Measurements from ENCODE around the gene PPP1R14D. TPM values are rescaled to one million over a fixed set of nuclear protein-coding genes. Genes with fewer than 3 reads are reported as not detected.

PPP1R14D gene
- total RNA-seq, 2 donors from 2014 or later = 0.97 TPM; not detected in 1

GRCh38 chr15:40792394-40792793 is 36.1 kb downstream of the PPP1R14D start:
- Histone ChIP-seq H3K9me3 (no peaks in the 10 kb centered on the region), H3K36me3 (no peaks in the 10 kb centered on the region), H3K4me3 (no peak overlapping the region), H3K27me3 (replicated peaks; ENCODE audit: insufficient read depth) (no peaks in the 10 kb centered on the region), H3K4me1 (replicated peaks) (peaks cover 8% of the 10 kb centered on the region), H3K27ac (no peak overlapping the region)
- TF ChIP-seq CTCF (IDR thresholded peaks at IDR 0.05) = no peak
- no peak for TF ChIP-seq POLR2AphosphoS5 (IDR thresholded peaks at IDR 0.05)
- no peak for TF ChIP-seq POLR2A (IDR thresholded peaks at IDR 0.05)
- intact Hi-C loops (cut with DNase I) = no loop called here
- no peak for DNase-seq (ENCODE audit: low spot score)
- 98% methylated on average over 3 of the region's 3 CpGs for WGBS

DNA sequence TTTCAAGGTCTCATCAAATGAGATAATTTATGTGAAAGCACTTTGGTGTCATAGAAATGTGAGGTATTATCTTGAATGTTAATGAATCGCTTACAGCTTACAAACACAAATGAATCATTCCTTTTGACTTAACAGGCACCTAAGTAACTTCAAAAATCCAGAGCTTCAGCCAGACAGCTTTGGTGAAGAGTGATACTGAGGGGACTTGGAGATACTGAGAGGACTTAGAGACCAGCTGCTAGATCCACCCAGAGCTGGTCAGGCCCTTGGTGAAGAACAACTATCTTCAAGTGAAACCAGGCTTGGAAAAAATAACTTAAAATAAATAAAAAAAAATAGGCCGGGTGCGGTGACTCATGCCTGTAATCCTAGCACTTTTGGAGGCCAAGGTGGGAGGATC is 37.8 kb downstream of the PPP1R14D start:
- no peaks in the 10 kb centered on the region for H3K9me3 ChIP-seq
- H3K27ac ChIP-seq = no peak overlapping the region
- peaks cover 17% of the 10 kb centered on the region for H3K4me1 ChIP-seq (replicated peaks)
- no peak overlapping the region for H3K4me3 ChIP-seq
- no peak for DNase-seq (ENCODE audit: low spot score)
- no peak for TF ChIP-seq CTCF (IDR thresholded peaks at IDR 0.05)
- TF ChIP-seq POLR2AphosphoS5 (IDR thresholded peaks at IDR 0.05) = no peak
- no peak for TF ChIP-seq POLR2A (IDR thresholded peaks at IDR 0.05)
- H3K36me3 ChIP-seq = no peaks in the 10 kb centered on the region
- intact Hi-C loops (cut with DNase I) = no loop called here
- WGBS = 82% methylated on average over 3 of the region's 3 CpGs
- H3K27me3 ChIP-seq (replicated peaks; ENCODE audit: insufficient read depth) = no peaks in the 10 kb centered on the region

DNA sequence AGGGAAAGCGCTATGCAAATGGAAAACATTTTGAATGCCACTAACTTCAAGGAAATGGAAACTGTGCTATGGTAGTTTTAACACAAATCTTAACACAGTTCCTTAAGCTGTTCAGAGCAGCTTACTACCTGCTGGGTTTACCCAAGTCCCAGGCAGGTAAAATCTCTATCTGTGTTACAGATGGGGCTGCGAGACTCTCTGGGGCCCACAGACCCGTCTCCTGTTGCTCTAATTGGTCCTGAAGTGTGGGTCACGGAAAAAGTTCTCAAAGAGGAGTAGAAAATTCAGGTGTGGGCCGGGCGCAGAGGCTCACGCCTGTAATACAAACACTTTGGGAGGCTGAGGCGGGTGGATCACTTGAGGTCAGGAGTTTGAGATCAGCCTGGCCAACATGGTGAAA is 38.5 kb downstream of the PPP1R14D start:
- no peak overlapping the region for H3K27ac ChIP-seq
- TF ChIP-seq POLR2AphosphoS5 (IDR thresholded peaks at IDR 0.05) = no peak
- no peak for TF ChIP-seq CTCF (IDR thresholded peaks at IDR 0.05)
- TF ChIP-seq POLR2A (IDR thresholded peaks at IDR 0.05) = no peak
- H3K4me3 ChIP-seq = no peak overlapping the region
- H3K4me1 ChIP-seq (replicated peaks) = peaks cover 22% of the 10 kb centered on the region
- H3K27me3 ChIP-seq (replicated peaks; ENCODE audit: insufficient read depth) = no peaks in the 10 kb centered on the region
- 95% methylated on average over 8 of the region's 8 CpGs for WGBS
- intact Hi-C loops (cut with DNase I) = no loop called here
- no peak for DNase-seq (ENCODE audit: low spot score)
- no peaks in the 10 kb centered on the region for H3K9me3 ChIP-seq
- H3K36me3 ChIP-seq = no peaks in the 10 kb centered on the region

DNA sequence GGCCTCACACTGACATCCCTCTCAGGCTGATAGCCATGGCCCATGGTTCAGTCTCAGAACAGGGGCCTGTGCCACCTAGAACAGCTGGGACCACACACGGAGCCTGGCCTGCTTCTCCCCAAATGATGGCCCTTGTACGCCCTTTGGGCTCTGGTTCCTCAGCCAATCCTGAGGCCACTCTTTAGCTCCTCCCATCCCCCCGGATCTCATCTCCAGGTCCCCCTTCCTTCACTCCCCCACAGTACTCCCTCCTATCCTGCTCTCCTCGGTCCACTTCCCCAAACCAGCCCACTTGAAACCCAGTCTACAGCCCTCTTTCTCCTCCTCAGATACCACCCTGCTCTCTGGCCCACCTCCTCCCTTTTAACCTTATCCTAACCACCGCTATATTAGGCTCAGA is 39.4 kb downstream of the PPP1R14D start:
- Histone ChIP-seq H3K9me3 (no peaks in the 10 kb centered on the region), H3K4me3 (no peak overlapping the region), H3K27ac (peak overlapping the region; percentile 22 to 60), H3K36me3 (no peaks in the 10 kb centered on the region), H3K27me3 (replicated peaks; ENCODE audit: insufficient read depth) (no peaks in the 10 kb centered on the region), H3K4me1 (replicated peaks) (peaks cover 22% of the 10 kb centered on the region)
- no peak for DNase-seq (ENCODE audit: low spot score)
- no peak for TF ChIP-seq POLR2A (IDR thresholded peaks at IDR 0.05)
- TF ChIP-seq POLR2AphosphoS5 (IDR thresholded peaks at IDR 0.05) = no peak
- no peak for TF ChIP-seq CTCF (IDR thresholded peaks at IDR 0.05)
- intact Hi-C loops (cut with DNase I) = no loop called here
- WGBS = 74% methylated on average over 5 of the region's 5 CpGs

GRCh38 chr15:40787991-40788390 is 40.5 kb downstream of the PPP1R14D start:
- Histone ChIP-seq H3K4me3 (no peak overlapping the region), H3K27me3 (replicated peaks; ENCODE audit: insufficient read depth) (no peaks in the 10 kb centered on the region), H3K36me3 (no peaks in the 10 kb centered on the region), H3K4me1 (replicated peaks) (peaks cover 22% of the 10 kb centered on the region), H3K27ac (peak overlapping the region; percentile 80 to 81), H3K9me3 (no peaks in the 10 kb centered on the region)
- no peak for TF ChIP-seq POLR2AphosphoS5 (IDR thresholded peaks at IDR 0.05)
- no peak for TF ChIP-seq POLR2A (IDR thresholded peaks at IDR 0.05)
- no peak for TF ChIP-seq CTCF (IDR thresholded peaks at IDR 0.05)
- DNase-seq (ENCODE audit: low spot score) = no peak
- 51% methylated on average over 6 of the region's 6 CpGs for WGBS
- intact Hi-C loops (cut with DNase I) = no loop called here

Data from prostate gland (tissue), 2 donors.